Renal cortical epithelial cell (primary cell): Measurements from ENCODE around the gene ACBD6. TPM values are rescaled to one million over a fixed set of nuclear protein-coding genes. Genes with fewer than 3 reads are reported as not detected.
"Not testable (repeated sequence)": the region's sequence is repeated elsewhere in the genome, so short reads cannot be mapped to it uniquely, and the experiment has no call there.

ENCODE experiments used
- DNase-seq: peaks from one replicate; pipeline ENCODE4 v3.0.0-alpha.2; 2011; ENCODE audit warnings: low read depth
- total RNA-seq: library from RNA; depleted of rRNA; stranded (reverse); fragments of >200 nt; gene quantifications from 2 replicates; pipeline ENCODE4 v1.2.3, GENCODE V29; 2014

ACBD6 gene
- total RNA-seq, 1 donor from 2014 or later = 41.0 TPM

DNA sequence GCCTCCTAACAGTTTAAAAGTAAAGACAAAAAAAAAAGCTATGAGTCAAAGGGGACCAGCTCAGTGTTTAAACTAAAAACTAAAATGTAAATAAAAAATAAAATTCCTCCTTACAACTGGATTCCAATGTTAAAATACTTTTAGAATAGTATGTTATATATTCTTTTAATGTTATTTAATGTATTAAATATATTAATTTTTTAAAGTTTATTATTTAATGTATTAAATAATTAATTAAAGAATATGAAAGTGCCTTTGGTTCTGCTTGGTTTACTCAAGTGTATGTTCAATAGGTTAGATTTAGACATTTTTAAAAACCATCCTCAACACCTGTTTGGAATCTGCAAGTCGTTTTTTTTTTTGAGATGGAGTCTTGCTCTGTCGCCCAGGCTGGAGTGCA, 13.1 kb downstream of the ACBD6 start:
- DNase-seq = no peak

DNA sequence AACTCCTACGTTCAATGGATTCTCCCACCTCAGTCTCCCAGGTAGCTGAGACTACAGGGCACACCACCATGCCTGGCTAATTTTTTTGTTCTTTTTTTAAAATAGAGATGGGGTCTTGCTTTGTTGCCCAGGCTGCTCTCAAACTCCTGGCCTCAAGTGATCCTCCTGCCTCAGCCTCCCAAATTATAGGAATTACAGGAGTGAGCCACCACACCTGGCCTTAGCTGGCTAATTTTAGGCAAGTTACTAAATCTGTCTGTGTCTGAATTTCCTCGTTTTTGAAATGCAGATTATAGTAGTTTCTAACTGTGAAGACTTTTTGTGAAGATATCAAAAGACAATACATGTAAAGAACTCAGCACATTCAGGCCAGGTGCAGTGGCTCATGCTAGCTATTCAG, 13.7 kb downstream of the ACBD6 start:
- DNase-seq = no peak

DNA sequence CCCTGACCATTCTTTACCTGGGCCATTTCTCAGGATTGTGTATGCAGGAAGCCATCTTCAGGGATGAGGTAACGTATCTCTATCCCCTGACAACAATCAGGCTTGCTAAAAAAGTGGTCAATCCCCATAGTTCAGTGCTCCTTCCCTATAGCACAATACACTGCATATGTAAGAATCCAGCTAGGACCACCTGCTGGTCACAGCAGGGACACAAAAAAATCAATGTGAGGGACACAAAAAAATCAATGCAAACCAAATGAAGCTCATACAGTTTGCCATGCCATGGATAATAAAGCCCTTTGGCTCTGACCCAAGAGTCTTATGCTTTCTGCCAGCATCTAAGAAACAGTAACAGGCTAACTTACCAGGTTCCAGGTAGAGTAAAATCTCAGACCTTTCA, 16.3 kb downstream of the ACBD6 start:
- DNase-seq = no peak

DNA sequence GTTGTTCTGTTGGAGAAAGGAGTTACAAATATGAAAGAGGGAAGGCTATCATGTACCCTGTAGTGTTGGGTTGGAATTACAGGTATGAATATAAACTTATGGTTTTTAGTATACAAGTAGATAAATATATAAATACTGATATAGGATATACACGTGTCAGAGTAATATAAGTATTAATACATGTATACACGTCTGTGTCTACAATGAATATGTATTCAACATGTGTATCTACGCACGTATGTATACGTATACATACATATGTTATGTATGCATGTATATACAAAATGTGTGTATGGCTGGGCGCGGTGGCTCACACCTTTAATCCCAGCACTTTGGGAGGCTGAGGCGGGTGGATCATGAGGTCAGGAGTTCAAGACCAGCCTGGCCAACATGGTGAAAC, 17.9 kb downstream of the ACBD6 start:
- no peak for DNase-seq

GRCh38 chr1:180482425-180483275, 19.7 kb downstream of the ACBD6 start:
- peak; percentile 68 for DNase-seq

DNA sequence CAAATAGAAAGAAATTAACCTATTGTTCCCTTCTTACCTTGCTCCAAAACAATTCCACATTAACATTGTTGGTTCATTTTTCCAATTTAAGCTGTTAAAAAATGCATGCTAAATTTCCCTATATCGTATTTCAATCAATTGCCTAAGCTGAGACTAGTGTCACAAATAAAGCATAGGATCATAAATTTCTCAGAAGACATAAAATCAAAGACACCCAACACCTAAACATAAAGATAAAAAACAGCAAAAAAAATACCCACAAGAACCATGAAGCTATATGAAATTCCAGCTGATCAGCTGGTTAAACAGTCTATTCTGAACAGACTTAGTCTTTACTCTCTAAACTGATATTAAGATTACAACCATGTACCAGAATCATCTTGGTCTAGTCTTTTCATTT, 32.3 kb downstream of the ACBD6 start:
- DNase-seq = no peak

DNA sequence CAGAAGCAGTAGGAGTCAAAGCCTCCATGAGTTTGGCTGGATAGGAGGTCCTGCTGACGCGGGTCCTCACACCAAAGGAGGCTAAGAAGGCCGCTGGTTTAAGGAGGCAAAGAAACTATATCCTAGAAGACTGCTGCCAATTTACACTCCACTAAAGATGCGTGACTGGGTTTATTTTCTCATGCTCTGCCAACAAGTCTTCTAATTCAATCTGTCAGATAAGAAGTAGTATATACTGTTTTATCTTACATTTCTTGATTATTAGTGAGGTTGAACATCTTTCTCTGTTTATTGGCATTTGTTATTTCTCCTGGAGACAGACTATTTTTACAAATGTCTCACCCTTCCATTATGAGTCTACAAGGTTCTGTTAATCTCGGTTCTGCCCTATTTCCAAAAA, 34.1 kb downstream of the ACBD6 start:
- DNase-seq = no peak

GRCh38 chr1:180462102-180462501, 40.3 kb downstream of the ACBD6 start:
- no peak for DNase-seq

- not testable (repeated sequence) for DNase-seq
Observed at GRCh38 chr1:180461682-180462081, 40.7 kb downstream of the ACBD6 start.

DNA sequence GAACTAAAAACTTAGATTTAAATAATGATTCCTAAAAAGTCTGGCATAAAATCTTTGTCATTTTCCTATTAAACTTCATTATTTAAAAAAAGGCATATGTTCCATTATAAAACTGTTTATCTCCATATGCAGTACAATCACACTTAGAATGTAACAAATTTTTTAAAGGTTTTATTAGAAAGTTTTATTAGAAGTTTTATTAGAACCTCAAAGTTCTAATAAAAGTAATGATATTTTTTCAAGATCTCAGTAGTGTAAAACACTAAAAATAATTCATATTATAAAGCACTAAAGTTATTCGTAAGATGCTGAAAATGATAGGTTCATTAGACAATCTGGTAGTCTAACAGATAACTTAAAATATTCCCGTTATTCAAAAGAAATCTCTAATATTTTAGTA, 43.6 kb downstream of the ACBD6 start:
- no peak for DNase-seq

- DNase-seq = no peak
Observed at GRCh38 chr1:180456191-180456590, 46.2 kb downstream of the ACBD6 start.

DNA sequence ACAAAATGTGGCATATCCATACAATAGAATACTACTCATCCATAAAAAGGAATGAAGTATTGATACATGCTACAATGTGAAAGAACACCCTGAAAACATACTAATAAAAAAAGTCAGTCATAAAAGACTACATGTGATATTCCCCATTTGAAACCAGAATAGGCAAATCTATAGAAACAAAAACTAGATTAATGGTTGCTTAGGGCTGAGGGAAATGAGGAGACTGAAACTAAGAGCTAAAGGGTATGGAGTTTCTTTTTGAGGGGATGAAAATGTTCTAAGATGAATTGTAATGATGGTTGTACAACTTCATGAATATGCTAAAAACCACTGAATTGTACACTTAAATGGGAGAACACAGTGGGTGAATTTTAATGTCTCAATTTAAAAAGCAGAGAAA, 50.9 kb downstream of the ACBD6 start:
- DNase-seq = no peak

DNA sequence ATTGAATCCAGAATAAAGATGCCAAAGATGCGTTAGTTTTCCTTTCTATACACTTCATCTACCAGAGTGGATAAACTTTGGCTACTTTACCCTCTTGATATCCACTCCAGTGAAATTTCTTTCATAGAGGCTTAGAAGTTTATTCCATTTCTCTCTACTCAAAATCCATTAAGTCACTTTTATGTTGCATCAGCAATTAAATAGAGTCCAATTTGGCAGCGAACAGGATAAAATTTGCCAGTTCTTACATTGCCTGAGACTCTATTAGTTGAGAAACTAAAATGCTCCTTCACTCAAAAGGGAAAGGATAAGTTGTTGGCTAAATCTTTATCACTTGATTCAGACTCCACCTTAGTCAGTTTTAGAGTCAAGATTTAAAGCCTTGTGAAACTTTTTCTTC, 57.9 kb downstream of the ACBD6 start:
- DNase-seq = no peak

GRCh38 chr1:180440335-180440734, 62.0 kb downstream of the ACBD6 start:
- DNase-seq = no peak

DNA sequence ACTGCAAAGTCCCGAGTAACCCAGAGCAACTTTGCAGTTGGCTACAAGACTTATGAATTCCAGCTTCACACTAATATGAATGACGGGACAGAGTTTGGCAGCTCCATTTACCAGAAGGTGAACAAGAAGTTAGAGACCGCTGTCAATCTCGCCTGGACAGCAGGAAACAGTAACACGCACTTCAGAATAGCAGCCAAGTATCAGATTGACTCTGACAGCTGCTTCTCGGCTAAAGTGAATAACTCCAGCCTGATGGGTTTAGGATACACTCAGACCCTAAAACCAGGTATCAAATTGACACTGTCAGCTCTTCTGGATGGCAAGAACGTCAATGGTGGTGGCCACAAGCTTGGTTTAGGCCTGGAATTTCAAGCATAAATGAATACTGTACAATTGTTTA, 66.8 kb downstream of the ACBD6 start:
- DNase-seq = no peak

DNA sequence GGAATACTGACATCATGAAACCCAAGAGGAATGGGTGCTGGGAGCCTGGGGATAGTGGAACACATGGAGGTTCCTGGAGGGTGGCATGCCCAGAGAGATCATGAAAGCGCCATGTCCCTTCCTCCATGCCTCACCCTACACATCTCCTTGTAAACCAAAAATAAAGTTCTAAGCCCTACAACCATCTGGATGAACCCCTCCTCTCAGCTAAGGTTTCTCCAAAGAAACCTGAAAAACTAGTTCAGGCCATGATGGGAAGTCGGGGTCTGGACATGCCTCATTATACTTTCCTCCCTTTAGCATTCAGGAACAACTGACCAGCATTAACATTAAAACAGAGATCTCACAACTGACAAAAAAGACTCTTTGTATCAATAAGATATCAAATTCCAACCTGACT, 68.5 kb downstream of the ACBD6 start:
- no peak for DNase-seq

DNA sequence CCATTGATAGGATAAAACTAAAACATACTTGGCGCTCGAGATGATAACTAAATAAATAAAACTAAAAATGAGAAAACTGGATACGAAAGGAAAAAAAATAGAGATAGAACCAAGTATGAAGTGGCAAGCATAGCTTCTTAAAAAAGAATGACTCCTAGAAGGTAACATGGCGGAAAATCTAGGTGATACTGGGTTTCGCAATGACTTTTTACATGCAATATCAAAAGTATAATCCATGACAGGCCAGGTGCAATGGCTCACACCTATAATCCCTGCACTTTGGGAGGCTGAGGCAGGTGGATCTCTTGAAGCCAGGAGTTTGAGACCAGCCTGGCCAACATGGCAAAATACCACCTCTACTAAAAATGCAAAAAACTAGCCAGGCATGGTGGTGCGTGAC, 70.7 kb downstream of the ACBD6 start:
- DNase-seq = no peak

DNA sequence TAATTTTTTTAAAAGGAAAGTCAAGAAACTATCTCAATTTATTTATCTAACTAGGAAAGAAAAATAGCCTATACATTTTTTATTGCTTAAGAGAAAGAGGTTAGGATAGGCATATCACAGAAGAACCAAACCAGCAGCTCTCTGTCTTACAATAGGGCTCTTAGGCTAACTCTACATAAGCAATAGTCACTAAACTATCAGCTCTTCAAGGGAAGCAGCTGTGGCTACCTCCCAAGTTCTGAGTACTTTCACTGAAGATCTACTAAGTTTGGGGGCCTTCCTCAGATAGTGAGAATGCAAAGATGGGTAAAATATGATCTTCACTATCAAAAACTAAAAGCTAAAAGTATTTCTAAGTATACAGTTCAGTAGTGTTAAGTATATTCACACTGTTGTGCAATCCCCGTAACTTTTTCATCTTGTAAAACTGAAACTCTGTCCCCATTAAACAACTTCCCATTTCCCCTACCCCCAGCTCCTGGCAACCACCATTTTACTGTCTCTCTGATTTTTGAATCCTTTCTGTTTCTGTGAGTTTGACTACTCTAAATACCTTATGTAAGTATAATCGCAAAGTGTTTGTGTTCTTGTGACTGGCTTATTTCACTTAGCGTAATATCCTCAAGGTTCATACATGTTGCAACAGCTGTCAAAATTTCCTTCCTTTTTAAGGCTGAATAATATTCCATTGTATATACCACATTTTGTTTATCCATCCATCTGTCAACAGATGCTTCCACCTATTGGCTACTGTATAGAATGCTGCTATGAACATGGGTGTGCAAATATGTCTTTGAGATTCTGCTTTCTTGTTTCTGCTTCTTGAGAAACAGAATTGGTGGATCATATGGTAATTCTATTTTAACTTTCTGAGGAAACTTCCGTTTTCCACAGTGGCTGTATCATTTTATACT, 73.3 kb downstream of the ACBD6 start:
- no peak for DNase-seq

DNA sequence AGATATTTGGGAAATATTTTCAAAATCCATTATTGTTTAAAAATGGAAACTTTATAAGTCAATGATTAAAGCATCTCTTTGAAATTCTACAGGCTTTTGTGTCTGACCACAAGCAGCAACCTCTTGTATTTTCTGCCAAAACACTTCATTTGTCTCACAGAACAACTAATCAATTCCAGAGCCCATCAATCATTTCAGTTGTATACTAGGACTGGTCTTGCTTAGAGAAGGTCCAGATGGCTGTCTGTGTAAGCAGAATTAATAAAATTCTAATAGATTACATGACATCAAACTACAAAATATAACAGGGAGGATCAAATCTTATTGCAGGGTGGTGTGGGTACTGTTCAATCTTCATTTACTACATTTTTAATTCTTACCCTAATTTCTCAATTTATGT, 76.4 kb downstream of the ACBD6 start:
- DNase-seq = peak; percentile 7

- DNase-seq = no peak
Observed at GRCh38 chr1:180424848-180425457, 77.4 kb downstream of the ACBD6 start.

DNA sequence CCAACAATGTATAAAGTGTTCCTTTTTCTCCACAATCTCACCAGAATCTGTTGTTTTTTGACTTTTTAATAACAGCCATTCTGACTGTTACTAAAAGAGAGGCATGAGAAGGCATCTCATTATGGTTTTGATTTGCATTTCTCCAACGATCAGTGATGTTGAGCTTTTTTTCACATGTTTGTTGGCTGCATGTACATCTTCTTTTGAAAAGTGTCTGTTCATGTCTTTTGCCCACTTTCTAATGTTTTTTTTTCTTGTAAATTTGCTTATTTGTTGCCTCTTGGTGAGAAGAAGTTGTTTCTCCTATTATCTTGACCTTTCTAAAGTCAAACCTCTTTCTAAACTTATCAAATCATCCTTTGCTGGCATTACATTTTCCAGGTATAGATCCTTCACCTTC, 80.8 kb downstream of the ACBD6 start:
- DNase-seq = no peak

DNA sequence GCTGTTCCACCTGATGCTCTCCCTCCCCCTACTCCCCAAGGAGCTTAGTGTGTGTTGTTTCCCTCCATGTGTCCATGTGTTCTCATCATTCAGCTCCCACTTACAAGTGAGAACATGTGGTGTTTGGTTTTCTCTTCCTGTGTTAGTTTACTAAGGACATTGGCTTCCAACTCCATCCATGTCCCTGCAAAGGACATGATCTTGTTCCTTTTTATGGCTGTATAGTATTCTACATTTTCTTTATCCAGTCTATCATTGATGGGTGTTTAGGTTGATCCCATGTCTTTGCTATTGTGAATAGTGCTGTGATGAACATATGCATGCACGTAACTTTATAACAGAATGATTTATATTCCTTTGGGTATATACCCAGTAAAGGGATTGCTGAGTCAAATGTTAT, 81.2 kb downstream of the ACBD6 start:
- DNase-seq = not testable (repeated sequence)
